GM23338 (cell line): Measurements from ENCODE around the gene CPLANE1. TPM values are rescaled to one million over a fixed set of nuclear protein-coding genes. Genes with fewer than 3 reads are reported as not detected.
A peak's percentile ranks its signal among the peaks of the same experiment; 100 is the strongest.
"Not testable (repeated sequence)": the region's sequence is repeated elsewhere in the genome, so short reads cannot be mapped to it uniquely, and the experiment has no call there.

ENCODE experiments used
- ATAC-seq: fragments of 200-7000 bp; cut with Tn5 transposase; 3 replicates; pipeline ENCODE4 v1.9.1; 2020
- DNase-seq: peaks from one replicate; pipeline ENCODE4 v3.0.0-alpha.2; 2015; ENCODE audit warnings: low spot score
- H2AFZ ChIP-seq: fragments of 200-600 bp; sonication (generic); 2 replicates; pipeline ENCODE4 v1.8.0; 2016; ENCODE audit warnings: antibody characterized with exemption, mild to moderate bottlenecking, moderate library complexity
- H3F3A ChIP-seq: fragments of 200-600 bp; sonication (generic); replicated peaks from 2 replicates; pipeline ENCODE4 v1.8.0; 2017; ENCODE audit warnings: antibody characterized with exemption, mixed run types, low read depth
- H3K27ac ChIP-seq: fragments of 200-600 bp; sonication (generic); 2 replicates; pipeline ENCODE4 v1.6.1; 2016; ENCODE audit warnings: low read depth
- H3K27me3 ChIP-seq: fragments of 200-600 bp; sonication (generic); 2 replicates; pipeline ENCODE4 v1.8.0; 2016; ENCODE audit warnings: mild to moderate bottlenecking, mixed run types, moderate library complexity; ENCODE audit not compliant: insufficient read depth
- H3K36me3 ChIP-seq: fragments of 200-600 bp; sonication (generic); 2 replicates; pipeline ENCODE4 v1.8.0; 2016; ENCODE audit warnings: mild to moderate bottlenecking; ENCODE audit not compliant: insufficient read depth
- H3K4me1 ChIP-seq: fragments of 200-600 bp; sonication (generic); 2 replicates; pipeline ENCODE4 v1.8.0; 2016; ENCODE audit warnings: mild to moderate bottlenecking, moderate library complexity; ENCODE audit not compliant: insufficient read depth
- H3K4me2 ChIP-seq: fragments of 200-600 bp; sonication (generic); 2 replicates; pipeline ENCODE4 v1.7.1; 2017; ENCODE audit warnings: mixed run types
- H3K4me3 ChIP-seq: fragments of 200-600 bp; sonication (generic); 2 replicates; pipeline ENCODE4 v1.6.1; 2016; ENCODE audit warnings: mixed run types
- H3K79me2 ChIP-seq: fragments of 200-600 bp; sonication (generic); replicated peaks from 2 replicates; pipeline ENCODE4 v1.8.0; 2017; ENCODE audit warnings: mild to moderate bottlenecking; ENCODE audit not compliant: insufficient read depth
- H3K9me2 ChIP-seq: fragments of 200-600 bp; sonication (generic); 2 replicates; pipeline ENCODE4 v1.8.0; 2017; ENCODE audit not compliant: insufficient read depth
- H4K20me1 ChIP-seq: fragments of 200-600 bp; sonication (generic); replicated peaks from 2 replicates; pipeline ENCODE4 v1.8.0; 2017; ENCODE audit warnings: mild to moderate bottlenecking; ENCODE audit not compliant: insufficient read depth
- H3K27ac Mint-ChIP-seq: 2 replicates; pipeline ENCODE4 v1.8.0; 2020; ENCODE audit warnings: inconsistent platforms, mild to moderate bottlenecking, moderate library complexity, mixed read lengths
- H3K27me3 Mint-ChIP-seq: 3 replicates; pipeline ENCODE4 v1.8.0; 2022; ENCODE audit warnings: low read depth, mild to moderate bottlenecking, moderate library complexity, mixed read lengths, inconsistent platforms; ENCODE audit not compliant: insufficient read depth, poor library complexity
- H3K36me3 Mint-ChIP-seq: 3 replicates; pipeline ENCODE4 v1.8.0; 2021; ENCODE audit warnings: low read depth, mild to moderate bottlenecking, inconsistent platforms, moderate library complexity, mixed read lengths
- H3K4me1 Mint-ChIP-seq: 3 replicates; pipeline ENCODE4 v1.8.0; 2020; ENCODE audit warnings: mild to moderate bottlenecking, inconsistent platforms, mixed read lengths
- H3K4me3 Mint-ChIP-seq: 3 replicates; pipeline ENCODE4 v1.8.0; 2021; ENCODE audit warnings: moderate library complexity, mild to moderate bottlenecking, inconsistent platforms, mixed read lengths
- H3K9me3 Mint-ChIP-seq: 3 replicates; pipeline ENCODE4 v1.8.0; 2020; ENCODE audit warnings: moderate library complexity, mild to moderate bottlenecking, inconsistent platforms, mixed read lengths
- EZH2 ChIP-seq: fragments of 200-600 bp; sonication (generic); IDR thresholded peaks from one replicate; pipeline ENCODE4 v1.8.0; 2017; ENCODE audit warnings: antibody characterized with exemption, mild to moderate bottlenecking, low read depth; ENCODE audit not compliant: unreplicated experiment
- NANOG ChIP-seq: IDR thresholded peaks from 2 replicates; pipeline ENCODE4 v1.6.1; 2016; ENCODE audit warnings: antibody characterized with exemption, borderline replicate concordance
- POLR2AphosphoS5 ChIP-seq: IDR thresholded peaks from 2 replicates; pipeline ENCODE4 v1.6.1; 2016; ENCODE audit warnings: antibody characterized with exemption, low read depth
- ZNF331 ChIP-seq: fragments of 250-450 bp; sonication (Bioruptor Pico); IDR thresholded peaks from 2 replicates; pipeline ENCODE4 v1.5.0; 2020; ENCODE audit warnings: low read depth, mild to moderate bottlenecking, moderate library complexity
- long read RNA-seq: library from polyadenylated mRNA; unstranded; transcript quantifications from one replicate; pipeline ENCODE4 v2.0.0, GENCODE V29; 2020; ENCODE audit not compliant: unreplicated experiment
- polyA plus RNA-seq: library from polyadenylated mRNA; unstranded; fragments of >200 nt; fragmentation: Nextera tagmentation; extraction: Ambion mirVana; gene quantifications from 2 replicates; pipeline ENCODE4 v1.2.1, GENCODE V29; 2016
- total RNA-seq: library from RNA; depleted of rRNA; stranded (reverse); fragments of >200 nt; shearing (Covaris generic); gene quantifications from 2 replicates; pipeline ENCODE4 v1.2.3, GENCODE V29; 2014; rRNA removed
- TF ChIP-seq, protein P1 (sequence below), 2 experiments: fragments of 200-600 bp in 1 of 2; sonication (generic) in 1 of 2; conservative IDR thresholded peaks; 2 replicates each; pipeline versions ENCODE4 v1.5.1 to v1.6.1; 2016 to 2017; ENCODE audit warnings: antibody characterized with exemption in 2 of 2, low read depth in 2 of 2, mild to moderate bottlenecking in 2 of 2, moderate library complexity in 1 of 2
- TF ChIP-seq, protein P2 (sequence below): IDR thresholded peaks from one replicate; pipeline ENCODE4 v1.6.1; 2018; ENCODE audit warnings: antibody characterized with exemption; ENCODE audit not compliant: unreplicated experiment
- TF ChIP-seq, protein P3 (sequence below): IDR thresholded peaks from 2 replicates; pipeline ENCODE4 v1.6.1; 2016; ENCODE audit warnings: antibody characterized with exemption

CPLANE1 gene
- total RNA-seq (6.6 and 8.3 TPM in 2 replicates), polyA plus RNA-seq (2.4 and 5.1 TPM in 2 replicates)
- long read RNA-seq: 0 reads

DNA sequence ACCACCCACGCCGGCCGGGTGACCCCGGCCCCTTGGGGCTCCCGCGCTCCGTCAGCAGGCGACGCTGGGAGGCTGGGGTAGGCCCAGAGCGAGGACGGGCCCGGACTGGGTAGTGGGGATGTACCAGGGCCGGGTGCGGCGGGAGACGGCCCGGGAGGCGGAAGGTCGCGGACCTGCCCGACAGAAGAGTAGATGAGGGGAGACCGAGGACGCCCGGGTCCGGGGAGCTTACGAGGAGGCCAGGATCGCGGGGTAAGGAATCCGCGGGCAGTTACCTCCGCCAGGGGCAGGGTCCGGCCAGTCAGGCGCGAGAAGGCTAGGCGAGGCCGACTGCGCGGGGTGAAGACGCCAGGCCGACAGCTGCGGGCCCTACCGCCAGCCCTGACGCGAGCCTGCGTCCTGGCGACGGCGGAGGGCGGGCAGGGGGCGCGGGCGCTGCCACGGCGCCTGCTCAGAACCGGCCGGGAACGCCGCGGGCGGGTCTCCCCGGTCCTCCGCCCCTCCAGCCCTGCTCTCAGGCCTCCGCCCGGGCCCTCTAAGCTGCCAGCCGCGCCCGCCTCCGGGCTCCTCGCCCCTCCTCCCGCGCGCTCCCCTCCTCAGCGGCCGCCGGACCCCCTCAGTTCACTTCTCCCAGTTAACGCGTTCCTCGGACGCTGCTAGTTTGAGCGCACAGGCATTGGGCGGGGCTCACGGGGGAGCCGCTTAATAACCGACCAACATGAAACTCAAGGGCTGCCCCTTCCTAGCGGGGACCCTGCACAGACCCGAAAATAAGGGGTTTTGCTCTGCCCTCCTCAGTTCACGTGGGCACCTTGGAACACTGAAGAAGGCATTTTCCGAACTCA, at the start of gene CPLANE1:
CPLANE1 (minus strand) TSS at position 407 of the 845 bp plus-strand sequence. CDS start 1,678 bp downstream, outside the sequence.
- ATAC-seq: peak; percentile 92
- peak within 1 kb of the TSS; percentile 79 for H3K4me3 Mint-ChIP-seq

DNA sequence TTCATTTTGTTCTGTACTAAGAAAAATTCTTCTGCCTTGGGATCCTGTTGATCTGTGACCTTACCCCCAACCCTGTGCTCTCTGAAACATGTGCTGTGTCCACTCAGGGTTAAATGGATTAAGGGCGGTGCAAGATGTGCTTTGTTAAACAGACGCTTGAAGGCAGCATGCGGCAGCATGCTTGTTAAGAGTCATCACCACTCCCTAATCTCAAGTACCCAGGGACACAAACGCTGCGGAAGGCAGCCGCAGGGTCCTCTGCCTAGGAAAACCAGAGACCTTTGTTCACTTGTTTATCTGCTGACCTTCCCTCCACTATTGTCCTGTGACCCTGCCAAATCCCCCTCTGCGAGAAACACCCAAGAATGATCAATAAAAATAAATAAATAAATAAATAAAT, 47.1 kb upstream of the CPLANE1 start:
- H3K36me3 Mint-ChIP-seq: peaks cover 86% of the 10 kb centered on the region
- not testable (repeated sequence) for H3K4me1 ChIP-seq, H3K9me3 Mint-ChIP-seq, ATAC-seq, H3K4me3 ChIP-seq, H3K4me1 Mint-ChIP-seq, H3K9me2 ChIP-seq, DNase-seq, H3K27ac ChIP-seq, H3K79me2 ChIP-seq, H3F3A ChIP-seq, H4K20me1 ChIP-seq, H3K4me2 ChIP-seq, H2AFZ ChIP-seq, H3K27me3 ChIP-seq, H3K4me3 Mint-ChIP-seq, H3K27ac Mint-ChIP-seq, H3K27me3 Mint-ChIP-seq
- H3K36me3 ChIP-seq: peaks cover 75% of the 10 kb centered on the region

More for the DNA sequence above, at the start of gene CPLANE1:
- H3K36me3 Mint-ChIP-seq: no peaks in the 10 kb centered on the region
- Histone ChIP-seq H3K36me3 (no peaks in the 10 kb centered on the region), H3K79me2 (no peaks in the 10 kb centered on the region), H3K27me3 (no peaks in the 10 kb centered on the region), H3K4me2 (peak within 1 kb of the TSS; percentile 98), H3K4me3 (peak within 1 kb of the TSS; percentile 88), H3K27ac (peak within 1 kb of the TSS; percentile 79; the same call in 1 of the 2 replicates), H4K20me1 (no peaks in the 10 kb centered on the region), H3K4me1 (peaks cover 8% of the 10 kb centered on the region), H2AFZ (peak within 1 kb of the TSS; percentile 100), H3K9me2 (no peaks in the 10 kb centered on the region), H3F3A (peaks cover 22% of the 10 kb centered on the region)
- peaks cover 8% of the 10 kb centered on the region for H3K27me3 Mint-ChIP-seq
- no peaks in the 10 kb centered on the region; the same call in 1 of the 3 replicates for H3K4me1 Mint-ChIP-seq
- DNase-seq: peak; percentile 90
- no peak for TF ChIP-seq ZNF331 (CRISPR knock-in tag)
- TF ChIP-seq, protein P1, sequence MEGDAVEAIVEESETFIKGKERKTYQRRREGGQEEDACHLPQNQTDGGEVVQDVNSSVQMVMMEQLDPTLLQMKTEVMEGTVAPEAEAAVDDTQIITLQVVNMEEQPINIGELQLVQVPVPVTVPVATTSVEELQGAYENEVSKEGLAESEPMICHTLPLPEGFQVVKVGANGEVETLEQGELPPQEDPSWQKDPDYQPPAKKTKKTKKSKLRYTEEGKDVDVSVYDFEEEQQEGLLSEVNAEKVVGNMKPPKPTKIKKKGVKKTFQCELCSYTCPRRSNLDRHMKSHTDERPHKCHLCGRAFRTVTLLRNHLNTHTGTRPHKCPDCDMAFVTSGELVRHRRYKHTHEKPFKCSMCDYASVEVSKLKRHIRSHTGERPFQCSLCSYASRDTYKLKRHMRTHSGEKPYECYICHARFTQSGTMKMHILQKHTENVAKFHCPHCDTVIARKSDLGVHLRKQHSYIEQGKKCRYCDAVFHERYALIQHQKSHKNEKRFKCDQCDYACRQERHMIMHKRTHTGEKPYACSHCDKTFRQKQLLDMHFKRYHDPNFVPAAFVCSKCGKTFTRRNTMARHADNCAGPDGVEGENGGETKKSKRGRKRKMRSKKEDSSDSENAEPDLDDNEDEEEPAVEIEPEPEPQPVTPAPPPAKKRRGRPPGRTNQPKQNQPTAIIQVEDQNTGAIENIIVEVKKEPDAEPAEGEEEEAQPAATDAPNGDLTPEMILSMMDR (conservative IDR thresholded peaks at IDR 0.05; ENCODE audit: low read depth in 2 of 2): peak in 1 of 2 experiments; percentile 18; a peak in 2 of 4 replicates
- TF ChIP-seq POLR2AphosphoS5: peak; percentile 74
- TF ChIP-seq NANOG: no peak
- no peak for TF ChIP-seq EZH2
- no peaks in the 10 kb centered on the region; the same call in 2 of the 3 replicates for H3K9me3 Mint-ChIP-seq
- H3K27ac Mint-ChIP-seq: peak within 1 kb of the TSS; percentile 10; the same call in 1 of the 2 replicates

DNA sequence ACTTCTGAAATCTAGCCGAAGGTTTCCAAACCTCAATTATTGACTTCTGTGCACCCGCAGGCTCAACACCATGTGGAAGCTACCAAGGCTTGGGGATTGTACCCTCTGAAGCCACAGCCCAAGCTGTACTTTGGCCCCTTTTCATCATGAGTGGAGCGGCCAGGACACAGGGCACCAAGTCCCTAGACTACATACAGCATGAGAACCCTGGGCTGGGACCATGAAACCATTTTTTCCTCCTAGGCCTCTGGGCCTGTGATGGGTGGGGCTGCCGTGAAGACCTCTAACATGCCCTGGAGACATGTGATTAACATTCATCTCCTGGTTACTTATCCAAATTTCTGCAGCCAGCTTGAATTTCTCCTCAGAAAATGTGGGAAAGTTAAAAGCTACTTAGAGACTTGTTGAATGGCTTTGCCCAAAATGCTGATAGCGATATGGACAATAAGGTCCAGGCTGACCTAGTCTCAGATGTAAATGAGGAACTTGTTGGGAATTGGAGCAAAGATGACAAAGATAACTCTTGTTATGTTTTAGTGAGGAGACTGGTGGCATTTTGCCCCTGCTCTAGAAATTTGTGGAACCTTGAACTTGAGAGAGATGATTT, 34.1 kb upstream of the CPLANE1 start:
- H3K4me2 ChIP-seq: no peak overlapping the region
- H3K4me1 ChIP-seq: no peaks in the 10 kb centered on the region
- no peaks in the 10 kb centered on the region; the same call in 1 of the 2 replicates for H4K20me1 ChIP-seq
- H3K4me3 Mint-ChIP-seq: no peak overlapping the region
- ATAC-seq (no peak), DNase-seq (no peak)
- H3K36me3 ChIP-seq: no peaks in the 10 kb centered on the region; the same call in 1 of the 2 replicates
- H3K27me3 Mint-ChIP-seq: peaks cover 9% of the 10 kb centered on the region
- no peak overlapping the region for H2AFZ ChIP-seq
- no peaks in the 10 kb centered on the region for H3K9me2 ChIP-seq
- no peak overlapping the region for H3K27ac ChIP-seq
- H3K4me3 ChIP-seq: no peak overlapping the region
- peaks cover 54% of the 10 kb centered on the region for H3K36me3 Mint-ChIP-seq
- H3F3A ChIP-seq: no peaks in the 10 kb centered on the region
- H3K27me3 ChIP-seq: no peaks in the 10 kb centered on the region
- no peak overlapping the region for H3K27ac Mint-ChIP-seq
- H3K4me1 Mint-ChIP-seq: no peaks in the 10 kb centered on the region
- H3K79me2 ChIP-seq: no peaks in the 10 kb centered on the region
- H3K9me3 Mint-ChIP-seq: peaks cover 82% of the 10 kb centered on the region
- no peak for TF ChIP-seq ZNF331 (CRISPR knock-in tag)
- TF ChIP-seq, protein P2, sequence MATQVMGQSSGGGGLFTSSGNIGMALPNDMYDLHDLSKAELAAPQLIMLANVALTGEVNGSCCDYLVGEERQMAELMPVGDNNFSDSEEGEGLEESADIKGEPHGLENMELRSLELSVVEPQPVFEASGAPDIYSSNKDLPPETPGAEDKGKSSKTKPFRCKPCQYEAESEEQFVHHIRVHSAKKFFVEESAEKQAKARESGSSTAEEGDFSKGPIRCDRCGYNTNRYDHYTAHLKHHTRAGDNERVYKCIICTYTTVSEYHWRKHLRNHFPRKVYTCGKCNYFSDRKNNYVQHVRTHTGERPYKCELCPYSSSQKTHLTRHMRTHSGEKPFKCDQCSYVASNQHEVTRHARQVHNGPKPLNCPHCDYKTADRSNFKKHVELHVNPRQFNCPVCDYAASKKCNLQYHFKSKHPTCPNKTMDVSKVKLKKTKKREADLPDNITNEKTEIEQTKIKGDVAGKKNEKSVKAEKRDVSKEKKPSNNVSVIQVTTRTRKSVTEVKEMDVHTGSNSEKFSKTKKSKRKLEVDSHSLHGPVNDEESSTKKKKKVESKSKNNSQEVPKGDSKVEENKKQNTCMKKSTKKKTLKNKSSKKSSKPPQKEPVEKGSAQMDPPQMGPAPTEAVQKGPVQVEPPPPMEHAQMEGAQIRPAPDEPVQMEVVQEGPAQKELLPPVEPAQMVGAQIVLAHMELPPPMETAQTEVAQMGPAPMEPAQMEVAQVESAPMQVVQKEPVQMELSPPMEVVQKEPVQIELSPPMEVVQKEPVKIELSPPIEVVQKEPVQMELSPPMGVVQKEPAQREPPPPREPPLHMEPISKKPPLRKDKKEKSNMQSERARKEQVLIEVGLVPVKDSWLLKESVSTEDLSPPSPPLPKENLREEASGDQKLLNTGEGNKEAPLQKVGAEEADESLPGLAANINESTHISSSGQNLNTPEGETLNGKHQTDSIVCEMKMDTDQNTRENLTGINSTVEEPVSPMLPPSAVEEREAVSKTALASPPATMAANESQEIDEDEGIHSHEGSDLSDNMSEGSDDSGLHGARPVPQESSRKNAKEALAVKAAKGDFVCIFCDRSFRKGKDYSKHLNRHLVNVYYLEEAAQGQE: no peak
- no peak for TF ChIP-seq POLR2AphosphoS5
- TF ChIP-seq, protein P3, sequence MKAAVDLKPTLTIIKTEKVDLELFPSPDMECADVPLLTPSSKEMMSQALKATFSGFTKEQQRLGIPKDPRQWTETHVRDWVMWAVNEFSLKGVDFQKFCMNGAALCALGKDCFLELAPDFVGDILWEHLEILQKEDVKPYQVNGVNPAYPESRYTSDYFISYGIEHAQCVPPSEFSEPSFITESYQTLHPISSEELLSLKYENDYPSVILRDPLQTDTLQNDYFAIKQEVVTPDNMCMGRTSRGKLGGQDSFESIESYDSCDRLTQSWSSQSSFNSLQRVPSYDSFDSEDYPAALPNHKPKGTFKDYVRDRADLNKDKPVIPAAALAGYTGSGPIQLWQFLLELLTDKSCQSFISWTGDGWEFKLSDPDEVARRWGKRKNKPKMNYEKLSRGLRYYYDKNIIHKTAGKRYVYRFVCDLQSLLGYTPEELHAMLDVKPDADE: no peak
- TF ChIP-seq EZH2: no peak
